ENCODE data around the gene NPM3.

NPM3 gene
- total RNA-seq: 6.5 to 7.9 reads per million in 2 donors

- peak; percentile 55 to 87 (median 77) for DNase-seq
These were observed at the start of gene NPM3 for GRCh38 chr10:101782811-101783735. Gene NPM3, minus strand, starts transcription at chr10:101783446. Its CDS starts 56 bp downstream, at chr10:101783390.

- no peak for DNase-seq
These were observed 49.1 kb upstream of the NPM3 start for GRCh38 chr10:101832325-101832771.

- peak in 1 of 5 experiments; percentile 32 for DNase-seq
These were observed 48.0 kb upstream of the NPM3 start for GRCh38 chr10:101831169-101831811.

- DNase-seq: peak; percentile 86 to 98 (median 92)
These were observed 47.3 kb upstream of the NPM3 start for GRCh38 chr10:101830322-101831168.

GRCh38 chr10:101829561-101830315 is 46.5 kb upstream of the NPM3 start:
- peak; percentile 43 to 83 (median 54) for DNase-seq

- no peak for DNase-seq
These were observed 45.7 kb upstream of the NPM3 start for GRCh38 chr10:101828766-101829551.

GRCh38 chr10:101827919-101828600 is 44.8 kb upstream of the NPM3 start:
- DNase-seq: no peak

- DNase-seq: no peak
These were observed 43.7 kb upstream of the NPM3 start for GRCh38 chr10:101826852-101827434.

GRCh38 chr10:101824736-101825135 is 41.5 kb upstream of the NPM3 start:
- no peak for DNase-seq

- peak in 1 of 5 experiments; percentile 81 for DNase-seq
These were observed 35.8 kb upstream of the NPM3 start for GRCh38 chr10:101818872-101819633.

- DNase-seq: peak; percentile 95 to 100 (median 98)
These were observed 35.0 kb upstream of the NPM3 start, which contains the start of gene OGA for GRCh38 chr10:101818119-101818871. Gene OGA, minus strand, starts transcription at chr10:101818444. Its CDS starts 422 bp downstream, at chr10:101818022.

- DNase-seq: peak in 2 of 5 experiments; percentile 31 to 53
These were observed 34.3 kb upstream of the NPM3 start for GRCh38 chr10:101817337-101818118.

GRCh38 chr10:101816913-101817336 is 33.7 kb upstream of the NPM3 start:
- DNase-seq: no peak

- no peak for DNase-seq
These were observed 33.1 kb upstream of the NPM3 start for GRCh38 chr10:101816376-101816775.

GRCh38 chr10:101814466-101815071 is 31.3 kb upstream of the NPM3 start:
- DNase-seq: peak in 1 of 5 experiments; percentile 70

- no peak for DNase-seq
These were observed 29.4 kb upstream of the NPM3 start for GRCh38 chr10:101812606-101813005.

GRCh38 chr10:101807158-101807557 is 23.9 kb upstream of the NPM3 start:
- no peak for DNase-seq

Data from T-helper 2 cell (primary cell).